ENCODE data around the gene GNB2.

GNB2 gene

DNA sequence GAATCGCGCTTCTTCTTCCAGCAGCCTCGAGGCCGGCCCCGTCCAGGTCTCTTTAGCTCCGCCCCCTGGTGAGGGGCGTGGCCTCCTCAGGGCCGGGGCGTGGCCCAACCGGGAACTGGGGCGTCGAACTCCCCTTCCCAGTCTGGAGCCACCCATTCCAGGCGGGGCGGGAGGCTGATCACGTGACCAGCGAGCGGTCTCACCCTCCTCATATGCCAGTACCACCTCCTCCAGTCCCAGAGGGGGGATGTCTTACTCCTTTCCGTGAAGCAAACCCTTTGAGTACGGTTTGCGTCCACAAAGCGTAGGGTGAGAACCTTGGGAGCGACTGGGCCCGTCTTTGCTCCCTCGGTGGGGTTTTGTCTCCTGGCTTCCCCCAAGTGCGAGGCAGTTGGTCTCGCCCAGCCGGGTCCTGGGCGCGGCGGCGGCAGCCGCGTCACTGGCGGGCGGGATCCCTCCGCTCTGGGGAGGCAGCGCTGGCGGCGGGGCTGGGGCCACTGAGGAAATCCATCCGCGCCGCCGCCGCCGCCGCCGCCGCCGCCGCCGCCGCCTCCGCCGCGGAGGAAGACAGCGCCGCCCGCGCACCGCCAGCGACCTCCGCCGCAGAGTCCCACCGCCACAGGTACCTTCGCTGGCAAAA is at the start of gene GNB2:
Gene GNB2 (plus strand): TSS at position 439 of the 640 bp plus-strand sequence. CDS start 2,526 bp downstream, outside the sequence.
- TF ChIP-seq, protein P1, sequence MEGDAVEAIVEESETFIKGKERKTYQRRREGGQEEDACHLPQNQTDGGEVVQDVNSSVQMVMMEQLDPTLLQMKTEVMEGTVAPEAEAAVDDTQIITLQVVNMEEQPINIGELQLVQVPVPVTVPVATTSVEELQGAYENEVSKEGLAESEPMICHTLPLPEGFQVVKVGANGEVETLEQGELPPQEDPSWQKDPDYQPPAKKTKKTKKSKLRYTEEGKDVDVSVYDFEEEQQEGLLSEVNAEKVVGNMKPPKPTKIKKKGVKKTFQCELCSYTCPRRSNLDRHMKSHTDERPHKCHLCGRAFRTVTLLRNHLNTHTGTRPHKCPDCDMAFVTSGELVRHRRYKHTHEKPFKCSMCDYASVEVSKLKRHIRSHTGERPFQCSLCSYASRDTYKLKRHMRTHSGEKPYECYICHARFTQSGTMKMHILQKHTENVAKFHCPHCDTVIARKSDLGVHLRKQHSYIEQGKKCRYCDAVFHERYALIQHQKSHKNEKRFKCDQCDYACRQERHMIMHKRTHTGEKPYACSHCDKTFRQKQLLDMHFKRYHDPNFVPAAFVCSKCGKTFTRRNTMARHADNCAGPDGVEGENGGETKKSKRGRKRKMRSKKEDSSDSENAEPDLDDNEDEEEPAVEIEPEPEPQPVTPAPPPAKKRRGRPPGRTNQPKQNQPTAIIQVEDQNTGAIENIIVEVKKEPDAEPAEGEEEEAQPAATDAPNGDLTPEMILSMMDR (conservative IDR thresholded peaks at IDR 0.05; ENCODE audit: low read depth): no peak
- peak; percentile 98 for DNase-seq (ENCODE audit: low spot score)
- H3K27ac ChIP-seq: peak within 1 kb of the TSS; percentile 92
- ChIA-PET POLR2A (ENCODE audit: low non-redundant PET) (interaction anchor here (0.6 to 1.0 kb wide), 3 partner anchors 16 to 41 kb away, joined by 3 to 4 read pairs (median 3); no protein-coding TSS in a partner anchor), CTCF (no interaction called here)

DNA sequence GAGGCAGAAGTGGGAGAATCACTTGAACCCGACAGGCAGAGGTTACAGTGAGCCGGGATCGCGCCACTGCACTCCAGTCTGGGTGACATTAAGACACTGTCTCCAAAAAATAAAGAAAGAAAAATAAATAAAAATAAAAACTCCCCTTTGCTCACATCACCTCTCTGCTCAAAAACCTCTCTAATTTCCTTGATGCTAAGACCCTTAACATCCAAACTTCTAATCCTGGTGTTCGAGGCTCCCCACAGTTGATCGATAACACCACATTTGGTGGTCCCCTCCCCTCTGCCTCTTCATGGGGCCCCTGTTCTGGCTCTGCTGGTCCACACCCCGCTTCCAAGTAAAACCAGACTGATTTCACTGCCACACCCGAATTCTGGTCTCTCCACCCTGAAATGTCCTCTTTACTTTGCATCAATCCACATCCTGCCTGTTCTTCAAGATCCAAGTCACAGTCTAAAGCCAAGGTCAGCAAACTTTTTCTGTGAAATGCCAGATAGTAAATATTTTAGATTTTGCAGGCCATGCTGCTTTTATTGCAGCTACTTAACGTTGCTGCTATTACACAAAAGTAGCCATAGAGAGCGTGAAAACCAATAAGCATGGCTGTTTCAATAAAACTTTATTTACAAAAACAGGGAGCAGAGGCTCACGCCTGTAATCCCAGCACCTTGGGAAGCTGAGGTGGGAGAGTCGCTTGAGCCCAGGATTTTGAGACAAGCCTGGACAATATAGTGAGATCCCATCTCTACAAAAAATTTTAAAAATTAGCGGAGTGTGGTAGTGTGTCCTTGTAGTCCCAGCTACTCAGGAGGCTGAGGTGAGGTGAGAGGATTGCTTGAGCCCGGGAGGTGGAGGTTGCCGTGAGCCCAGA is 49.4 kb upstream of the GNB2 start:
- ChIA-PET CTCF (no interaction called here), POLR2A (ENCODE audit: low non-redundant PET) (no interaction called here)
- H3K27ac ChIP-seq: no peak overlapping the region
- TF ChIP-seq, protein P1 (conservative IDR thresholded peaks at IDR 0.05; ENCODE audit: low read depth): no peak
- DNase-seq (ENCODE audit: low spot score): no peak

DNA sequence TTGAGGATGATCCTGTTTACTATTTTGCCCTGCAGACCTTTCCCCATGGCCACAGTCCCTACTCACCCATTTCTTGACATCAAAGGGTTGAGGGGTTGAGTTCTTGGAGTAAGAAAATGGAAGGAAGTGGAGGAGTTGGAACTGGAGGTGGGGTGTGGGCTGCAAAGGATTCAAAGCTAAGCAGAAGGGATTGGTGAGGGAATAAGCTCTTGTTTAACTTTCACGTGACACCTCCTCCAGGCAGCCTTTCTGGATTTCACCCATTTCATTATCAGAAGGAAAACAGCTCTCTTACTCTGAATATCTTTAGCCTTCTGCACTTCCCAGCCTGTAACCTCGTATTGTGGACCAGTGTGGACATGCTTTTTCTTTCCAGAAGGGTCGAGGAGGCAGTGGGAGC is 47.5 kb upstream of the GNB2 start:
- peak overlapping the region; percentile 67 for H3K27ac ChIP-seq
- CTCF ChIA-PET: interaction anchor here (0.6 to 1.1 kb wide), 2 partner anchors 79 to 82 kb away, joined by 3 to 4 read pairs; no protein-coding TSS in a partner anchor
- POLR2A ChIA-PET (ENCODE audit: low non-redundant PET): no interaction called here
- TF ChIP-seq, protein P1 (conservative IDR thresholded peaks at IDR 0.05; ENCODE audit: low read depth): no peak
- no peak for DNase-seq (ENCODE audit: low spot score)

DNA sequence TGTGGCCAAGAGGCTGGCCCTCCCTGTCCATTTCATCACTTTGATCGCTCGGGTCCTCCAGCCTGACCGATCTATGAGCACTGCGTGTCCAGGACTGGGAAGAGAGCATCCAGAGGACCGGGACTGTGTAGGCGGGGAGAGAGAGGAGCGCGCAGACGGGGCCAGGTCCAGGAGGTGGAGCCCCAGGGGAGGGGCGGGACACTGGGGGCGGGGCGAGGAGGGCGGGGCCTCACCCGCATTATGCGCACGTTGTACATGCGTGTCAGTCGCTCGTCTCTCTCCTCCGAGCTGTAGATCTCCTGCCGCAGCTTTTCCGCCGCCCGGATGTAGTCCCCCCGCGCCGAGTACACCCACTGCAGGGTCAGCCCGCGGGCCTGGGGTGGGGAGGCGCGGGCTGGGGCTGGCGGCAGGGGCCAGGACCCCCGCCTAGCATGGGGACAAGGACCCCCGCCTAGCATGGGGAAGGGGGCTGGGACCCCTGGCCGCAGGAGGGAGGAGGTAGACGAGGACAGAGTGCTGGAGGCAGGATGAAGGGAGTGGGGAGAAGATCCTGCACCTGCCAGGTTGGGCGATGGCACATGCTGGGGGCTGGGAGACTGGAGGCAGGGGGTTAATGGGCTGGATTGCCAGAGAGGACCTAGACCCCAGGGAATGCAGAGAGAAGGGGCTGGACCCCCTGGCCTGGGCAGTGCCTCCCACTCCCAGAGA is 46.9 kb upstream of the GNB2 start:
- peak overlapping the region; percentile 67 for H3K27ac ChIP-seq
- TF ChIP-seq, protein P1 (conservative IDR thresholded peaks at IDR 0.05; ENCODE audit: low read depth): no peak
- ChIA-PET CTCF (interaction anchor here (0.6 to 1.1 kb wide), 3 partner anchors 71 to 83 kb away, joined by 3 to 6 read pairs (median 4); no protein-coding TSS in a partner anchor), POLR2A (ENCODE audit: low non-redundant PET) (no interaction called here)
- peak; percentile 98 for DNase-seq (ENCODE audit: low spot score)

DNA sequence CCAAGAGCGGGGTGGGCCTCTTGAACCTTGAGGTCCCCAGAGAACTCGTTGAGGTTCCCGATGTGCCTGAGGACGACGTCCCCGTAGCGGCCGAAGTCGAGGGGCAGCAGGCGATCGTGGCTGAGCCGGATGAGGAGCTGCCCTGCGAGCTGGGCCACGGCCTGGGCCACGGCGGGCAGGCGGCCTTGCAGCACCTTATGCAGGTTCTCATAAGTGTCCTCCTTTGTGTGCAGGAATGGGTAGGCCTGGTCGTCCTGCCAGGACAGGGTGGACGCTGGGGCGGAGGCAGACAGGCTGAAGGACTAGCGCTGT is 46.3 kb upstream of the GNB2 start:
- TF ChIP-seq, protein P1 (conservative IDR thresholded peaks at IDR 0.05; ENCODE audit: low read depth): no peak
- DNase-seq (ENCODE audit: low spot score): no peak
- ChIA-PET CTCF (interaction anchor here (0.7 to 1.1 kb wide), 2 partner anchors 71 to 78 kb away, joined by 4 to 6 read pairs; no protein-coding TSS in a partner anchor), POLR2A (ENCODE audit: low non-redundant PET) (interaction anchor here (0.6 kb wide), 1 partner anchor 48 kb away, joined by 3 read pairs; no protein-coding TSS in a partner anchor)
- peak overlapping the region; percentile 67 for H3K27ac ChIP-seq
